ENCODE results near the gene B4GALT5.
A peak's percentile ranks its signal among the peaks of the same experiment; 100 is the strongest.
"Not testable (repeated sequence)": the region's sequence is repeated elsewhere in the genome, so short reads cannot be mapped to it uniquely, and the experiment has no call there.

The B4GALT5 gene

GRCh38 chr20:49677777-49678758 lies 35.6 kb downstream of the B4GALT5 start:
- DNase-seq, result no peak

- peak; percentile 78 to 84 for DNase-seq
These were observed 36.9 kb downstream of the B4GALT5 start for GRCh38 chr20:49676581-49677291.

GRCh38 chr20:49675368-49676151 lies 38.1 kb downstream of the B4GALT5 start:
- DNase-seq, result peak in 1 of 2 donors; percentile 22

- DNase-seq, result no peak
These were observed 39.0 kb downstream of the B4GALT5 start for GRCh38 chr20:49674383-49675352.

- DNase-seq, result no peak
These were observed 41.5 kb downstream of the B4GALT5 start for GRCh38 chr20:49672096-49672664.

GRCh38 chr20:49671433-49671832 lies 42.2 kb downstream of the B4GALT5 start:
- DNase-seq, result no peak

- DNase-seq, result peak in 1 of 2 donors; percentile 65
These were observed 44.0 kb downstream of the B4GALT5 start for GRCh38 chr20:49669601-49670189.

- DNase-seq, result not testable (repeated sequence)
These were observed 44.8 kb downstream of the B4GALT5 start for GRCh38 chr20:49668878-49669195.

- peak; percentile 85 to 89 for DNase-seq
These were observed 45.3 kb downstream of the B4GALT5 start for GRCh38 chr20:49668181-49668877.

- no peak for DNase-seq
These were observed 46.8 kb downstream of the B4GALT5 start for GRCh38 chr20:49666911-49667310.

GRCh38 chr20:49665796-49666195 lies 47.9 kb downstream of the B4GALT5 start:
- DNase-seq, result no peak

- no peak for DNase-seq
These were observed 48.9 kb downstream of the B4GALT5 start for GRCh38 chr20:49664612-49665313.

GRCh38 chr20:49663112-49663511 lies 50.6 kb downstream of the B4GALT5 start:
- DNase-seq, result no peak

- DNase-seq, result peak in 1 of 2 donors; percentile 23
These were observed 51.9 kb downstream of the B4GALT5 start for GRCh38 chr20:49661560-49662329.

GRCh38 chr20:49660912-49661311 lies 52.8 kb downstream of the B4GALT5 start:
- DNase-seq, result no peak

GRCh38 chr20:49659056-49659455 lies 54.6 kb downstream of the B4GALT5 start:
- DNase-seq, result no peak

GRCh38 chr20:49658508-49658907 lies 55.2 kb downstream of the B4GALT5 start:
- no peak for DNase-seq

GRCh38 chr20:49657118-49657901 lies 56.4 kb downstream of the B4GALT5 start:
- no peak for DNase-seq
